Epithelial cell of proximal tubule (primary cell): ENCODE measurements around the gene AKR1C8. TPM values are rescaled to one million over a fixed set of nuclear protein-coding genes. Genes with fewer than 3 reads are reported as not detected.
"Not testable (repeated sequence)": the region's sequence is repeated elsewhere in the genome, so short reads cannot be mapped to it uniquely, and the experiment has no call there.

Experiments
- DNase-seq: peaks from one replicate; pipeline ENCODE4 v3.0.0-alpha.2; 2011; ENCODE audit warnings: low read depth
- H3K4me3 ChIP-seq: 2 replicates; pipeline ENCODE4 v1.5.1; 2011; ENCODE audit warnings: low read depth, mild to moderate bottlenecking, low read length
- total RNA-seq: library from RNA; depleted of rRNA; stranded (reverse); fragments of >200 nt; gene quantifications from 2 replicates; pipeline ENCODE4 v1.2.3, GENCODE V29; 2015
- TF ChIP-seq, protein P1 (sequence below): conservative IDR thresholded peaks from 2 replicates; pipeline ENCODE4 v1.5.1; 2012; ENCODE audit warnings: low read depth, mild to moderate bottlenecking, low read length

The AKR1C8 gene
- total RNA-seq, 1 donor from 2014 or later: not detected

DNA sequence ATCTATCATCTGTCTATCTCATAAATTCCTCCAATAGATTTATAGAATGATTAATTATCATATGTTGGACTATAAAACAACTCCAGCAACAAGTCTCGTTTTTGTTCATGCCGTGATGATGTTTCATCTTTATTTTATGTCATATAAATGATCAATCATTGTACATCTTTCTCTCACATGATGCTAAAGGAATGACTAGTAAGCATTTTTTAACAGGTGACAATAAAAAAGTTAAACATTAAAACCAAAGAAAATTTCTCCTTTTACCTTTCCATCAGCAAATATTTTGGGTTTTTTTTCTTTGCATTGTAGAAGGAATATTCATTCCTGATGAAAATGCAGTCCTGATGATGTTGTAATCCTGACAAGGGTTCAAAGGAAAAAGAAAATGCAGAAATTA is 49.4 kb downstream of the AKR1C8 start:
- TF ChIP-seq, protein P1, sequence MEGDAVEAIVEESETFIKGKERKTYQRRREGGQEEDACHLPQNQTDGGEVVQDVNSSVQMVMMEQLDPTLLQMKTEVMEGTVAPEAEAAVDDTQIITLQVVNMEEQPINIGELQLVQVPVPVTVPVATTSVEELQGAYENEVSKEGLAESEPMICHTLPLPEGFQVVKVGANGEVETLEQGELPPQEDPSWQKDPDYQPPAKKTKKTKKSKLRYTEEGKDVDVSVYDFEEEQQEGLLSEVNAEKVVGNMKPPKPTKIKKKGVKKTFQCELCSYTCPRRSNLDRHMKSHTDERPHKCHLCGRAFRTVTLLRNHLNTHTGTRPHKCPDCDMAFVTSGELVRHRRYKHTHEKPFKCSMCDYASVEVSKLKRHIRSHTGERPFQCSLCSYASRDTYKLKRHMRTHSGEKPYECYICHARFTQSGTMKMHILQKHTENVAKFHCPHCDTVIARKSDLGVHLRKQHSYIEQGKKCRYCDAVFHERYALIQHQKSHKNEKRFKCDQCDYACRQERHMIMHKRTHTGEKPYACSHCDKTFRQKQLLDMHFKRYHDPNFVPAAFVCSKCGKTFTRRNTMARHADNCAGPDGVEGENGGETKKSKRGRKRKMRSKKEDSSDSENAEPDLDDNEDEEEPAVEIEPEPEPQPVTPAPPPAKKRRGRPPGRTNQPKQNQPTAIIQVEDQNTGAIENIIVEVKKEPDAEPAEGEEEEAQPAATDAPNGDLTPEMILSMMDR: no peak
- H3K4me3 ChIP-seq: no peak overlapping the region
- DNase-seq: no peak

DNA sequence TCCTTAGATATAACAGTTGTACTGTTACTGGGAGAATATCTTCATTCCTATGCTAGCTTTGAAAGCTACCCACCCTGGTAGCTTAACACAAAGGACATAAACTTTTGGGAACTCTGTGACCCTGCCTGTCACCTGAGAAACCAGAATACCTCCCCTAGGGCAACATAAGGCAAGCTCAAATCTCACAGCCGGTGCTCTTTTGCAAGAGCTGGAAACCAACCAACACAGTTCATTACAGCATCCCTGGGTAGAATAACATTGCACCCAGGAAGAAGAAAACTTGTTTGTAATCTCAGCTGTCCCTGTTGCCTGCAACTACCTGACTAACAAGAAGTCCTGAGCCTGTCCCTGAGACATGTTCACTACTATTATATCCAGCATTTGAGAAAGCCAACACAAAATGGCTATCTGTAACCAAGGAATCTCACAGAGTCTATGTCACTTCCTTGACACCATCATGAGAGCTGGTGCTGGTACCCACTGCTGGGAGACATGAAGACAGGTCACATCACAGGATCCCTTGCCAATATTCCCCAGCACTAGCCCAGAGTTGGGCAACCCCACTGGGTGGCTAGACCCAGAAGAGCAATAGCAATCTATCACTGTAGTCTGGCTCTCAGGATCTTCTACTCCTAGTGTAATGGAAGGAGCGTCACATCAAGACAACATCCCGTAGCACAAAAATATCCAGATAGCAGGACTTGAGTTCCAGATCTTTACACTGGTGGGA is 59.5 kb downstream of the AKR1C8 start:
- no peak for DNase-seq
- TF ChIP-seq, protein P1: no peak

DNA sequence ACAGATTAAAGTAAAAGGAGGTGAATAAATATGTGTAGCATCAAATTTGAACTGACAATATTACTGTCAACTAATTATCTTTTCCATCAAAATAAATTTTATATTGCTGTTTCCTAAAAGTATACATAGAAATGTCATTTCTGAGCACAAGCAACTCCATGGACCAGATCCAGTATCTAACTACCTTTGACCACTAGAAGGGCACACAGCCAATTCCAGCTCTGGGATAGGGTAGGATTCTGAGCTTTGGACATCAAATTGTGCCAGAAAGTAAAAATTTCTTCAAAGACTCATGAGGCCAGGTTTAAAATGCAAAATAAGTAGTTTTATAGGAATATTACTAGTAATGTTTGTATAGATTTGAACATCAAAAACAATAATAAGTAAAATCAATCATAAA is 61.1 kb downstream of the AKR1C8 start:
- DNase-seq: no peak
- no peak overlapping the region for H3K4me3 ChIP-seq
- TF ChIP-seq, protein P1: no peak

More for the DNA sequence above, 59.5 kb downstream of the AKR1C8 start:
- no peak overlapping the region for H3K4me3 ChIP-seq

DNA sequence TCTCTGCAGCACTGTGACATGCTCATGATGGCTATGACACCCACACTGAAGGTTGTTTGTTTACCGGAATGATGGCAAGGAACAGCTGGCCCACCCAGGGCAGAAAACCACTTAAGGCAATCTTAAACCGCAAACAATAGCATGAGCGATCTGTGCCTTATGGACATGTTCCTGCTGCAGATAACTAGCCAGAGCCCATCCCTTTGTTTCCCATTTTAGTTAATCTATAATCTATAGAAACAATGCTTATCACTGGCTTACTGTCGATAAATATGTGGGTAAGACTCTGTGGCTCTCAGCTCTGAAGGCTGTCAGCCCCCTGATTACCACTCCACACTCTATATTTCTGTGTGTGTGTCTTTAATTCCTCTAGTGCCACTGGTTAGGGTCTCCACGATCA is 65.0 kb downstream of the AKR1C8 start:
- DNase-seq, H3K4me3 ChIP-seq: not testable (repeated sequence)

DNA sequence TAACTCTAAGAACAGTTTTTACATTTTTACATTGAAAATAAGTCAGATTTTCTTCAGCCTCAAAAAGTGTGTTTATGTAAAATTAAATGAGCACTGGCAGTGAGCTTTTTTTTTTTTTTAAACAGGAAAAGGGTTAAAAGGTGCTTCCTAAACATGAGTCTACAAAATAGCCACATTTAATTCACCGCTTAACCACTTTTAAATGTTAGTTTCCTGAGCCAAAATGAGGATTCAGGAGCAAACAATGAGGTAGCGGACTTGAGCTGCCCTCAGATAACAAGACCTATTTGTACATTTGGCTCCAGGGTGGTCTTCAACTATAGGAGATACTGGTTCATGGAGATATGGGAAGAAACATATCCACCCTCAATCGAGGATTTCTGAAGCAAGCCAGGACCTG is 67.9 kb downstream of the AKR1C8 start:
- TF ChIP-seq, protein P1: no peak
- no peak for DNase-seq
- H3K4me3 ChIP-seq: no peak overlapping the region

DNA sequence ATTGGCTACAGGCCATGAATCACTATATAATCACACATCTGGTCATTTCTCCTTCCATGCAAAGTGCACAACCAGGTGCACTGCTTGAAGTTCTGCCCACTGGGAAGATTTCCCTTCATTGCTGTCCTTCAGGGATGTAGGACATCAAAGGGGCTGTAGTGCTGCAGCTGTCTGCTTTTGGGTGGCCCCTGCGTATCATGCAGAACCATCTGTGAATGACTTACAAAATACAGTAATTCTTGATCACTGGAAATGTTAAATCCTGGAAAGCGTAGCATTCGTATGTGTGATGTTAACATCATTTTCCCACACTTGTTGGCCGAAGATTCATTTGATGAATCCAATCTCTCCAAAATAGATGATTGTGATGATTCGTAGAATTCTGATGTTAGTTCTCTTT is 68.3 kb downstream of the AKR1C8 start:
- TF ChIP-seq, protein P1: no peak
- no peak overlapping the region for H3K4me3 ChIP-seq
- DNase-seq: no peak

DNA sequence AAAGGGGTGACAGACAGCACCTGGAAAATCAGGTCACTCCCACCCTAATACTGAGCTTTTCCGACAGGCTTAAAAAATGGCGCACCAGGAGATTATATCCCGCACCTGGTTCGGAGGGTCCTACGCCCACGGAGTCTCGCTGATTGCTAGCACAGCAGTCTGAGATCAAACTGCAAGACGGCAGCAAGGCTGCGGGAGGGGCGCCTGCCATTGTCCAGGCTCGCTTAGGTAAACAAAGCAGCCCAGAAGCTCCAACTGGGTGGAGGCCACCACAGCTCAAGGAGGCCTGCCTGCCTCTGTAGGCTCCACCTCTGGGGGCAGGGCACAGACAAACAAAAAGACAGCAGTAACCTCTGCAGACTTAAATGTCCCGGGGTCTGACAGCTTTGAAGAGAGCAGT is 75.1 kb downstream of the AKR1C8 start:
- not testable (repeated sequence) for DNase-seq, H3K4me3 ChIP-seq

DNA sequence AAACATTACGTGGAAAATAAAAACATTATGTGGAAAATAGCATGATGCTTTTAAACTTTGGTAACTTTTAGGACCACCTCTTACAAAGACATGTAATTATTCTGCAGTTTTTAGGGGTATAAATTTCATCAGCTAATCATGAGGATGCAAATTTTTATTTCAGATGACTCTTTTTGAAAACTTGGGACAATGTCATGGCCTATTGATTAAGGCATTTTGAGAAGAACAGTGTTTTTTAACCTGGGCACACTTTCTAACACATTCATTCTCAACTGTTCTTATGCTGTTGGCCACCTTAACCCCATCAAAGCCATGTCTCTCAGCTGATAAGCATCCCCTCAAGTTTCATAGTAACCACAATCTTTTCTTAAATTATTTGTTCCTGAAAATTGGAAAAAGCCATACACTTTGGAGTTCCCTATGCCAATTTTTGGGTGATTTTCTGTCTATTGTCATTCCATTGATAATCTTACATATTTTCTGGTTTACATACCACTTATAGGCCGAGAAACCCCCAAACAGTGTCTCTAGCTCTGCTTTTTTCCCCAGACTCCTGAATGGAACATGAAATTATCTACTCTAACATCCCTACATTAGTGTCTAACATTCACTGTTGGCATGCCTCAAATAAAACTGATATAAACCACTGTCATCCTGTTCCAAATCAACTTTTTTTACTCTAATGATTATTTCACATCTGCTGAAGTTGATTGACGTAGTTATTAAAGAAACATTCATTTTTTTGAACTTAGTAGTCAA is 76.1 kb downstream of the AKR1C8 start:
- H3K4me3 ChIP-seq: no peak overlapping the region
- TF ChIP-seq, protein P1: no peak
- DNase-seq: no peak
